Activated CD4-positive, CD25-positive, alpha-beta regulatory T cell (primary cell): ENCODE measurements around the gene NIM1K.
A peak's percentile ranks its signal among the peaks of the same experiment; 100 is the strongest.
"Not testable (repeated sequence)": the region's sequence is repeated elsewhere in the genome, so short reads cannot be mapped to it uniquely, and the experiment has no call there.

Experiments
- DNase-seq, 4 experiments: peaks; one replicate each; lab custom pipeline; 2025; lab: John Stamatoyannopoulos, UW

Gene NIM1K

DNA sequence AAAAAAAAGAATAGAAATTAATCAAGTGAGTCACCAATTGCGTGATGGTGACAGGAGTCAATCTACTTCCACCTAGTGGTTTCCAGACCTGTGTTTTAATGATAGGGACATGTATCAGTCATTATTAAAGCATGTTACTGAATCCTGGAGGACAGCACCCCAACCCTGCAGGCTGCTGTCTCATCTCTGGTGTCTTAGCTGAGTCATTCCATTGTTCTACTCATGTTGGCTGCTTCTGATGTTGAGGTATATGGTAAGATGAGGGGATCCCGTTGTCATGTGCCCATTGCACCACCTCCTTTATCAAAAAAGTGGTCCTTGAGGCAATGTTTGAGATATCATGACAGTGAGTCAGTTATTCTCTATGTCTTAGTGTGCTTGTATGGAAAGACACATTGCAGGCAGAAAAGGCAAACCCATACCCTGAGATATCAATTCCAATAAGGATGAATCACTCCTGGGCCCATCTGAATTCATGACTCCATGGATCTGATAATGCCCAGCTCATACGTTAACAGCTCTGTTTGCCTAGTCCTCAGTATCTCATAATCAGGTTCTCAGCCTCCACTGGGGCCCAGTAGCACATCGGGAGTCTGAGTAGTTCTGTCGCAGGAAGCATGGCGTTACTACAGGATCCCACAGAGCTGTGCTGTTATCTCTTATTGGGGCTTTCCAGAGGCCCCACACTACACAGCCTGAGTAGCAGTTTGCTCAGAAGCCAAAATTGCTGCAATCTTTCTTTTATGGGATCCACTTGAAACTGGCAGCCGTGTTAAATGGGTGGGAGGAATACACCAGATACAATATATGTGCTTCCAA is 90.0 kb downstream of the NIM1K start:
- peak in 1 of 4 experiments; percentile 2 for DNase-seq

DNA sequence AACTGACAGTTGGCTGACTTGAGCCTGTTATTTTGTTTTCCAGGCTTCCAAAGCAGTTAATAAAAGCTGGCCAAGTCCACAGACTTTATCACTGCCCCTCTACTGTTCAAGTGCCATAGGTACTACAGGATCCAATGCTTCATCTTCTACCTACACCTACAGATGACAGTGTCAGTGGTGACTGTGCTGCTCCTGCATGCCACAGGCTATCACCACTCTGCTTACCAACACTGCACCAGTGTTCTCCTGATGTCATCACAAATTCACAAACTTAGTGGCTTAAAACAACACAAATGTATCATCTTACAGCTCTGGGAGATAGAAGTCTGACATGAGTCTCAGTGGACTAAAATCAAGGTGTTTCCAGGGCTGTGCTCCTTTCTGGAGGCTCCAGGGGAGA is 94.6 kb downstream of the NIM1K start:
- DNase-seq = no peak

GRCh38 chr5:43287493-43287892 is 95.5 kb downstream of the NIM1K start:
- no peak for DNase-seq

- DNase-seq = no peak
These were observed 96.3 kb downstream of the NIM1K start for GRCh38 chr5:43288269-43288831.

DNA sequence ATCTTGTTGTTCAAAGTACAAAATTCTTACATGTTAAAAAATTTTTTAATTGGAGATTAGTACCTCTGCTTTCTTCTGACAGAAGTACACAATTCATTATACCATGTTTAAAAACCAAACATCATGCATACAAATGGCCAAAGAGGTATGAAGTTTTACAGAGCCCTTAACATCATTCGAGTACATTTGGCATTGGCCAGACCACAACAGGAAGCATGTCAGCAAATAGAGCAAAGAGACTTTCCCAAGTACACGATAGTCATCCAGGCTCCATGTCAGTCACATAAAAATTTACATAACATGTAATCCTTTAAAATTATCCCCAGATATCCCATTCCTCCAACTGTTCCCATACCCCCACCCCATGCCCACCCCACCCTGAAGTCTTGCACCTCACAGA is 98.7 kb downstream of the NIM1K start:
- DNase-seq = no peak

DNA sequence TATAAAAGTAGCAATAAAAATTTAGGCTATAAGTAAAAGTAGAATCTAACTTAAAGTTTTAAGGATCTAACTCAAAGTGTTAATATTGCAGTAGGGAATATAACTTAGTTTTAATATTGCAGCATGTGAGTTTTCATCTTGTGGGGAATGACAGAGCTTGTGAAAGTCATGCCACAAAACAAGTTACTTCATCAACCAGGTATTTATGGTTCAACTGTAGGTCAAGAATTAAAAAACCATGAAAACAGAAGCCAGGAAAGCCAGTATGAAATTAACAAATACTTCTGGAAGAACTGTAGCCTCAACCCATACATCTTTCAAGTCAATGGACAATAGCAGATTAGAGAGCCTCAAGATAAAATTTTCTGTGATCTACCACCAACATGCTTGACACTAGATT is 102.2 kb downstream of the NIM1K start:
- no peak for DNase-seq

GRCh38 chr5:43295202-43295601 is 103.2 kb downstream of the NIM1K start:
- no peak for DNase-seq

DNA sequence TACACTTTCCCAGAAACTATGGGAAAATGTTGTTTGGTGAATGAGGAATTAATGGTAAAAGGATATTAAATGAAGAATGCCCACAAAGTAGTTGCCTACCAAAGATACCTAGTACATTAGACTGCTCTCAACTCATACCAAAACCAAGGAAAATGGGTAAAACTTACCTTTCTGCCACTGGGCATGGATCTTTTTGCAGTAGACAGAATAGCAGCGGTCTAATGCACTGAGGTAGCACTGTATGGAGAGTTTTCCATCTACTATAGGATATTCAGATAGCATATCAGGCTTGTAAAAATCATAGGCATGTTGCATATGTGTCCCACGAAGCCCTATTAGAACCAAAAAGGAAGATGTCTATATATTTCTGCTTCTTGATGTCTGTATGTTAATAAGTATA is 104.8 kb downstream of the NIM1K start:
- no peak for DNase-seq

- no peak for DNase-seq
These were observed 106.4 kb downstream of the NIM1K start for GRCh38 chr5:43298443-43298842.

GRCh38 chr5:43300112-43300511 is 108.1 kb downstream of the NIM1K start:
- DNase-seq = no peak

DNA sequence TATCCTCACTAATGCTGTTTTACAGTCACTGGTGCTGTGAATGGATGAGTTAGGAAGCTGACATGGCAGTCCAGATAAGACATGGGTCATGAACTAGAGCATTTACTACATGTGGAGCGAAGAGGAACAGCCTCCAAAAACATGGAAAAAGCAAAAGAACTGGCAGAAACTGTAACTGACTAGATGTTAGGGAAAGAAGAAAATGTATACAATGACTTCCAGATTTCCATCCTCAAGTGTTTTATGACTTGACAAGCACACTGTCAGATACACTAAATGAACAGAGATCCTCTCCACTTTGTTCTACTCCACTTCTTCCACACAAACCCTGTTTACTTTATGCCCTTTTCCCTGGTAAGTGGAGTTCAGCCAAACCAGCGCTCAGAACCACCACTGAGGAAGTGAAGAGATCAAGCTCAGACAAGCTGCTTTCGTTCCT is 109.6 kb downstream of the NIM1K start:
- no peak for DNase-seq

- DNase-seq = no peak
These were observed 110.5 kb downstream of the NIM1K start for GRCh38 chr5:43302481-43302880.

GRCh38 chr5:43303242-43303641 is 111.2 kb downstream of the NIM1K start:
- no peak for DNase-seq

DNA sequence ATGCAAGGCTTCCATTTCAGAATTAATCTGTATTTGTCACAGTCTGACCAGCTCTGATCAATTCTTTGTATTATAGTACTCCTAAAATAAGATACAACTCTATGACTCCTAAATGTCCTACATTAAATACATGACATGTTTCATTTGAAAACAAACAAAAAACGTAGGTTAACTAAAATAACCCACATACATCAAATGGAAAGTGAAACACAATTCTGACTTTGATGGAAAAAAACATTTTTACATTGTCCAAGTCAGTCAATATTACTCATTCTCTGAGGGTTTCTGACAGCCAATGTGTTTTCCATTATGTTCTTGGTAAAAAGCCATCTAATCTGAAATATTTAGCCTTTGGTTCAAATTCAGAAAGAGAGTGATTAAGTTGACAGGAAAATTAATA is 112.5 kb downstream of the NIM1K start:
- DNase-seq = no peak

DNA sequence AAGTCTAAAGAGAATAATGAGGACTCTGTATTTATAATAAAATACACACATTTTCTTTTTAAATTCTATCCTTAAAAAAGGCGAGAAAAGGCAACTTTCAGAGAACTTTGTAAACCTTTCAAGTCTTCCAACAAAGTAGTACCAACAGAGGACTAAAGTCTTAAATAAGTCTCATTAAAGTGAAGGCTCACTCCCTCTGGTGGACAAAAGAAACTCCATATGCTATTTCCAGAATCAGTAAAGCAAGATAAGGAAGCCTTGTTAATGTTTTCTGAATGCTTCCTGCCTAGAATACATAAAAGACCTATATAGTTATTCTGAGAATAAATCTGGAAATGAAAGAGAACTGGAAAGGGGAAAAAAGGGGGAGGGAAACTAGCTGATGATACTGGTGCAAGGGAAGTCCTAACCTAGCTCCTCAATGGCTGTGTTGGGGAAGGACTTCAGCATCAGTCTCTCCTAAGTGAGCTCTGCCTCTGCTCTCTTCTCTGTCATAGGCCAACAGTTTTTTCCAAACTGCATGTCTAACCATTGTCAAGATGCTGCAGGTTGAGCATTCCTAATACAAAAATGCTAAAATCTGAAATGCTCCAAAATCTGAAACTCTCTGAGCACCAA is 114.0 kb downstream of the NIM1K start:
- no peak for DNase-seq

GRCh38 chr5:43306954-43307353 is 114.9 kb downstream of the NIM1K start:
- DNase-seq = not testable (repeated sequence)

- DNase-seq = no peak
These were observed 117.1 kb downstream of the NIM1K start for GRCh38 chr5:43309122-43309521.

GRCh38 chr5:43309637-43310036 is 117.6 kb downstream of the NIM1K start:
- DNase-seq = no peak

DNA sequence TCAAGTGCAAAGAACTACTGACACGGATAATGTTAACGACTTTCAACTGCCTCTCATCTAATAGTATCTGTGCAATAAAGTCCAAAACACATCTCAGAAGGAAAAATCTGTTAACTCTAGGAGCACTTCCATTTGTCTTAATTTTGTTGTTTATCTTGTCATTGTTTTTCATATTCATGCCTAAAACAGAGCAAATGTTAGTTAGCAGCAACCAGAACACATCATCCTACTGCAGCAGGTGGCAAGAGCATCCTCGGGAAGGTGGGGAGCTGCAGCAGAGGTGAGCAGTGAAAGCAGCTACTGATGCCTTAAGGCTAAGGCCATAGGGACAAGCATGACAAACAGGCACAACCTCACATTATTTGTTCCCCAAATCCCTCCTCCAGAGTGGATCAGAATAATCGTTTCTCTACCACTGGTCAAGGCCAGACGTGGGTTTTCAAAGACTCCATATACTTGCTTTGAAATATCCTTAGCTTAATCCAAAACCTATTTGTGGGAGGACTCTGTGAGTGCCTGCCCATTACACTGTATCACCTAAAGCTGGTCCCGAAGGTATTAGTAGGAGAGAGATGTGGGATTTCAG is 120.1 kb downstream of the NIM1K start:
- no peak for DNase-seq

GRCh38 chr5:43312699-43313034 is 120.6 kb downstream of the NIM1K start:
- DNase-seq = no peak

DNA sequence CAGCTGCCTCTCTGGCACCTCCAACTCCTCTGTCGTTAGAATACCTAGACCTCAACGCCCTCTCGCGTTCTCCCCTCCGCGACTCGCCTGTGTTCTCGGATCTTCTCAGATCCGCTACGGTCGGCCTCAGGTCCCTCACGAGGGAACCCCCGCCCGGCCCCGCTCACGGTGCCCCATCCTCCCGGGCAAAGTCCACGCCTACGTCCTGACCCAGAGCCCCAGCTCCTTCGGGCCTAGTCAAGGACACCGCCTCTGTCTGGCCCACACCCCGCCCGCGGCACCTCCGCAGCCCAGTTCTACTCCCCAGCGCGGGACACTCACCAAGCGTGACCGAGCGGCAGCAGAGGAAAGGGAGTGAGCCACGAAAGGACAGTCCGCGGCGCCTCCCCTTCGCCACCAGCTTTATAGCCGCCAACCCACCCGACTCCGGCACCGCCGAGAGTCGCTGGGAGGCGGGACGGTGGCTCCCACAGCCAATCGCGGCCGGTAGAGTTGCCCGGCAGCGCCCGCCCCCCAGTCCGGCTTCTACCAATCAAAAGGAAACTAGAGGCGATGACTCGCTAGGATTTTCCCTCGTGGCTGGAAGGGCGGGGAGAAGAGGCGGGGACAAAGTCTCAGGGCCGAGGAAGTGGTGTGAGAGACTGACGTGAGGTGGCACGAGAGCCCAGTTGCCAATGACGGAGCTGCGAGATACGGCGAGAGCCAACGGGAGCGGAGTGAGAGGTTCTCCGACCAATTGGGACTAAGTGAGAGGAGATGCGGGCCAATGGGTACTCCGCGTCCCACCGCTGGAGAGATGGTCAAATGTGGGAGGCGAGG is 121.2 kb downstream of the NIM1K start, which contains the start of gene HMGCS1:
Gene HMGCS1 (minus strand): TSS at position 378 of the 819 bp plus-strand sequence. CDS start 14,447 bp downstream, outside the sequence.
- DNase-seq = peak; percentile 90 to 96 (median 94)
